ENCODE data around the gene ADGRB2.

DNA sequence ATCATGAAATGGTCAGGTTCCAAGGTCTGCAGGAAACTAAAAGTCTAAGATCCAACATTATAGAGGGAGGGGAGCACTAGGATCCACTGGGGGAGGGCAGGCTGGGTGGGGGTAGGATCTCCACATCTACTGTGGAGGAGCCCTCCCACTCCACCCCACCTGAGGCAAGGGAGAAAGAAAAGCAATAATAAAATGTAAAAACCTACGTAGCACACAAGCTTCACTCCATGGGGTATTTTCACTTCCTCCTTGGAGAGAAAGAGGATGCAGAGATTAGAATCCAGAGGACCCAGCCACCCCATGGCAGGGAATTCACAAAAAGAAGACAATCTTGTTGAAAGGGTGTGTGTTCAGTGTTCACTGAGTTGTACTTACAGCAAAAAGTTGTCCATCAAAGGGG is 37.3 kb upstream of the ADGRB2 start:
- TF ChIP-seq, protein P1, sequence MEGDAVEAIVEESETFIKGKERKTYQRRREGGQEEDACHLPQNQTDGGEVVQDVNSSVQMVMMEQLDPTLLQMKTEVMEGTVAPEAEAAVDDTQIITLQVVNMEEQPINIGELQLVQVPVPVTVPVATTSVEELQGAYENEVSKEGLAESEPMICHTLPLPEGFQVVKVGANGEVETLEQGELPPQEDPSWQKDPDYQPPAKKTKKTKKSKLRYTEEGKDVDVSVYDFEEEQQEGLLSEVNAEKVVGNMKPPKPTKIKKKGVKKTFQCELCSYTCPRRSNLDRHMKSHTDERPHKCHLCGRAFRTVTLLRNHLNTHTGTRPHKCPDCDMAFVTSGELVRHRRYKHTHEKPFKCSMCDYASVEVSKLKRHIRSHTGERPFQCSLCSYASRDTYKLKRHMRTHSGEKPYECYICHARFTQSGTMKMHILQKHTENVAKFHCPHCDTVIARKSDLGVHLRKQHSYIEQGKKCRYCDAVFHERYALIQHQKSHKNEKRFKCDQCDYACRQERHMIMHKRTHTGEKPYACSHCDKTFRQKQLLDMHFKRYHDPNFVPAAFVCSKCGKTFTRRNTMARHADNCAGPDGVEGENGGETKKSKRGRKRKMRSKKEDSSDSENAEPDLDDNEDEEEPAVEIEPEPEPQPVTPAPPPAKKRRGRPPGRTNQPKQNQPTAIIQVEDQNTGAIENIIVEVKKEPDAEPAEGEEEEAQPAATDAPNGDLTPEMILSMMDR (IDR thresholded peaks at IDR 0.05 in 4 of 5, conservative IDR thresholded peaks at IDR 0.05 in 1 of 5): no peak
- no peak for TF ChIP-seq POLR2A (IDR thresholded peaks at IDR 0.05)

All from gastrocnemius medialis (tissue), 4 donors.